Sciatic nerve (tissue), 2 donors: ENCODE results near the gene SUPT3H. TPM values are rescaled to one million over a fixed set of nuclear protein-coding genes. Genes with fewer than 3 reads are reported as not detected.
"Not testable (repeated sequence)": the region's sequence is repeated elsewhere in the genome, so short reads cannot be mapped to it uniquely, and the experiment has no call there.

Experiments used
- ATAC-seq: fragments of 200-7000 bp; cut with Tn5 transposase; one replicate; pipeline ENCODE4 v1.9.1; 2020; ENCODE audit warnings: mild to moderate bottlenecking, moderate library complexity
- DNase-seq: peaks from one replicate; pipeline ENCODE4 v3.0.0-alpha.2; 2020; ENCODE audit warnings: low spot score
- intact Hi-C: fragments of 100-400 bp; cut with DNase I; formaldehyde crosslinking; loops from one replicate; pipeline ENCODE4 v1.14.2; 2022
- total RNA-seq: library from RNA; stranded (reverse); fragmentation: NEBNext Ultra II Directional; extraction: Animal tissue kit (Norgen Biotek cat#: 25700); gene quantifications from one replicate; pipeline ENCODE4 v1.2.1, GENCODE V29; 2021
- donor health status: DM: no; HTN: no; CAD: no.
- donor health status: DM: no; HTN: no; CAD: no.

The SUPT3H gene
- total RNA-seq, 1 donor from 2014 or later, result 12.9 TPM

GRCh38 chr6:44914141-44914540 lies 463.6 kb downstream of the SUPT3H start:
- intact Hi-C loops, result no loop called here
- no peak for ATAC-seq
- DNase-seq, result no peak

- ATAC-seq (no peak), DNase-seq (no peak)
- intact Hi-C loops, result no loop called here
Observed at GRCh38 chr6:44906761-44907160, 471.0 kb downstream of the SUPT3H start.

DNA sequence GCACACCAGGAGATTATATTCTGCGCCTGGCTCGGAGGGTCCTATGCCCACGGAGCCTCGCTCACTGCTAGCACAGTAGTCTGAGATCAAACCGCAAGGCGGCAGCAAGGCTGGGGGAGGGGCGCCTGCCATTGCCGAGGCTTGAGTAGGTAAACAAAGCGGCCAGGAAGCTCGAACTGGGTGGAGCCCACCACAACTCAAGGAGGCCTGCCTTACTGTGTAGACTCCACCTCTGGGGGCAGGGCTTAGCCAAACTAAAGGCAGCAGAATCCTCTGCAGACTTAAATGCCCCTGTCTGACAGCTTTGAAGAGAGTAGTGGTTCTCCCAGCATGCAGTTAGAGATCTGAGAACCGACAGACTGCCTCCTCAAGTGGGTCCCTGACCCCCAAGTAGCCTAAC lies 477.4 kb downstream of the SUPT3H start:
- ATAC-seq, DNase-seq, intact Hi-C loops: not testable (repeated sequence)

DNA sequence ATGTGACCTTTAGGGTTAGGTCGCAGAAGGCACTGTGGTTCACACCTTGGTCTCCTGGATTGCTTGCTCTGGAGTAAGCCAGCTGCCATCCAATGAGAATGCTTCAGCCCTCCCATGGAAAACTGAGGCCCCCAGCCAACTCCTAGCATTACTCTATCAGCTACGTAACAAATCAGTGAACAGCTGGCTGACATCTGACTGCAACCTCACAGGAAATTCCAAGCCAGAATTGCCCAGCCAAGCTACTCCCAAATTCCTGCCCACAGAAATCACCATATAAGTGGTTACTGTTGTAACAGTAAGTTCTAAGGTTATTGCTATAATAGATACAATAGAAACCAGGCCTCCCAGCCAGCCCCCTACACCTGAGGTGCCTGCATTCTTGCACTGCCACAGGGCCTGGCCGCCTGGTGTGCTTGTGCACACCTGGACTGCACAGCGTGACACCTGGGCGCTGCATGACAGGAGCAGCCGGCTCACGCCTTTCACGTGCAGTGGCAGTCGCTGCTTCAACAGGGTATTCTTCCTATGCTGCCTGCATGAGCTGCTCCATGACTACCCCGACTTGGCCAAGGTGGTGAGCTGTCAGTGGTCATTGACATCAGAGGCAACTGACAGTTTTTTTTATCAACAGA lies 479.3 kb downstream of the SUPT3H start:
- no peak for ATAC-seq
- intact Hi-C loops, result no loop called here
- no peak for DNase-seq

- ATAC-seq (no peak), DNase-seq (no peak)
- intact Hi-C loops, result no loop called here
Observed at GRCh38 chr6:44897316-44897715, 480.4 kb downstream of the SUPT3H start.

GRCh38 chr6:44896701-44897100 lies 481.0 kb downstream of the SUPT3H start:
- ATAC-seq (no peak), DNase-seq (no peak)
- intact Hi-C loops, result no loop called here

DNA sequence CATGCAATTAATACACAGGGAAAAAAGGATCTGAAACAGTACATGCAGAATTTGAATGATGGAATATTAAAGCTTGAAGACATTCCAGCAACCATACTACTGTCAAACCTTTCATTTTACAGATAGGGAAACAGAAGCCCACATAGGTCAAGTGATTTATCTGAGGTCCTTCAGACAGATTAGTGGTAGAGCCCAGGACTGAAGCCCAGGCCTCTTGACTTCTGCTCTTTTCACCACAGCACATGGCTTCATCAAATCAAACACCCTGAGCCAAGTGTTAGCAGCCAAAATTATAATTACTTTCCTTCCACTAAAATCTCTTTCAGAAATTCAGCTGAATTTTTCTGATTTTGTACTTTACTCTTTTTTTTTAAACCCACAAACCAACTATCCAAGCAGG lies 485.2 kb downstream of the SUPT3H start:
- ATAC-seq (no peak), DNase-seq (no peak)
- intact Hi-C loops, result no loop called here

GRCh38 chr6:44879071-44879470 lies 498.7 kb downstream of the SUPT3H start:
- intact Hi-C loops, DNase-seq, ATAC-seq: not testable (repeated sequence)

DNA sequence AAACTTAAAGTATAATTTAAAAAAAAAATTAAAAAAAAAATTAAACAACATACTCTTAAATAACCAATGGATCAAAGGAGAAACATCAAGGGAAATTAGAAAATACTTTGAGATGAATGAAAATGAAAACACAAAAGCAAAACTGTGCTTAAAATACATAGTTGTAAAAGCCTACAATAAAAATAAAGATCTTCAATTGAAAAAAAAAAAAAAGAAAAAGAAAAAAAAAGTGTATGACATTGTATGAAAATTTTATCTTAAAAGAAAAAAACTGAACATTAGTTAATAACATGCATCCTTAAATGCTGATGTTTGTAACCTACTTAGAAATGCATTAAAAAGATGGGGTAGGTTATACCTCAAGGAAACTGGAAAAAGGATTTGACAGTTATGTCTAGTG lies 501.1 kb downstream of the SUPT3H start:
- DNase-seq, ATAC-seq, intact Hi-C loops: not testable (repeated sequence)

DNA sequence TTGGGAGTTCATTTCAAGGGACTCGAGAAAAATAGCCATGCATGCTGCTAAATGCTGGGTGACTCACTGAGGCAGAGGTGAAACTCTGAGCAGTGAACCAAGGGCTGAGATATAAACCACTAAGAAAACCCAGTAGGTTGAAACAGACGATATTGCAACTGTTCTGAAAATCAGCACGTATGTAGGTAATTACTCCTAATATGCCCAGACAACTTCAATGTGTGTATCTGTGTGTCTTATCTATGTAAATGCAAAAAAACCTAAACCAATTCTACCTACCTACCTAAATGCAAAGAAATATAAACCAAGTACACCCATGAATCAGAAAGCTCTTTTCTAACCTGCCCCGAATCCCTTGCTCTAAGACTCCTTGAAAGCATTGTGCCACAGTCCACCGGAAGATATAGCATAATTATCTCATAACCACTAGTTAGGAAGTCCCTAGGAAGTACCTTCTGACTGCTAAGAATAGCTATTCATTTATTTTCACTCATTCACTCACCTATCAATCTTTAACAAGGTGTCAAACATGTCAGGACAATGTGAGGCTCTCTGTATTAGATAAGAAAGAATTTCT lies 508.3 kb downstream of the SUPT3H start:
- ATAC-seq, result no peak
- intact Hi-C loops, result no loop called here
- no peak for DNase-seq

GRCh38 chr6:44868910-44869309 lies 508.8 kb downstream of the SUPT3H start:
- intact Hi-C loops, result no loop called here
- no peak for DNase-seq
- ATAC-seq, result no peak

GRCh38 chr6:44868335-44868668 lies 509.4 kb downstream of the SUPT3H start:
- ATAC-seq, result no peak
- no peak for DNase-seq
- intact Hi-C loops, result no loop called here

GRCh38 chr6:44867571-44868334 lies 510.0 kb downstream of the SUPT3H start:
- ATAC-seq (no peak), DNase-seq (no peak)
- intact Hi-C loops, result no loop called here

DNA sequence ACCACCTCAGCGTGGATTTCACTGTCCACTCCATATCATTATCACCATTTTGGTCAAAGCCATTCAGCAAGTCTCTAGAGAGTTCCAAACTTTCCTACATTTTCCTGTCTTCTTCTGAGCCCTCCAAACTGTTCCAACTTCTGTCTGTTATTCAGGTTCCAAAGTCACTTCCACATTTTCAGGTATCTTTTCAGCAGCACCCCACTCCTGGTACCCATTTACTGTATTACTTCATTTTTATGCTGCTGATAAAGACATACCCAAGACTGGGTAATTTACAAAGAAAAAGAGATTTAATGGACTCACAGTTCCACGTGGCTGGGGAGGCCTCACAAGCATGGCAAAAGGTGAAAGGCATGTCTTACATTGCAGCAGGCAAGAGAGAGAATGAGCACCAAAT lies 512.5 kb downstream of the SUPT3H start:
- intact Hi-C loops, result not testable (repeated sequence)

GRCh38 chr6:44859901-44860410 lies 517.8 kb downstream of the SUPT3H start:
- DNase-seq (no peak), ATAC-seq (no peak)
- intact Hi-C loops, result no loop called here

More for the DNA sequence above, 512.5 kb downstream of the SUPT3H start:
- not testable (repeated sequence) for ATAC-seq, DNase-seq

GRCh38 chr6:44858998-44859397 lies 518.7 kb downstream of the SUPT3H start:
- ATAC-seq, result no peak
- no peak for DNase-seq
- intact Hi-C loops, result no loop called here

GRCh38 chr6:44856479-44856878 lies 521.3 kb downstream of the SUPT3H start:
- ATAC-seq (no peak), DNase-seq (no peak)
- intact Hi-C loops, result no loop called here

GRCh38 chr6:44855562-44856411 lies 521.9 kb downstream of the SUPT3H start:
- DNase-seq (no peak), ATAC-seq (peak; percentile 79)
- intact Hi-C loops, result no loop called here

GRCh38 chr6:44854712-44855443 lies 522.9 kb downstream of the SUPT3H start:
- intact Hi-C loops, result no loop called here
- DNase-seq (no peak), ATAC-seq (no peak)
